IgD-negative memory B cell (primary cell): ENCODE measurements around the gene LRRC42. TPM values are rescaled to one million over a fixed set of nuclear protein-coding genes. Genes with fewer than 3 reads are reported as not detected.
"Not testable (repeated sequence)": the region's sequence is repeated elsewhere in the genome, so short reads cannot be mapped to it uniquely, and the experiment has no call there.

ENCODE experiments used
- H3K27ac Mint-ChIP-seq, 3 donors: one replicate each; pipeline ENCODE4 v1.8.0; 2020 to 2022; ENCODE audit warnings: mild to moderate bottlenecking in 3 of 3, mixed read lengths in 3 of 3, moderate library complexity in 1 of 3
- H3K27me3 Mint-ChIP-seq: one replicate; pipeline ENCODE4 v1.8.0; 2021; ENCODE audit warnings: mixed read lengths
- H3K36me3 Mint-ChIP-seq: one replicate; pipeline ENCODE4 v1.8.0; 2020; ENCODE audit warnings: mild to moderate bottlenecking, mixed read lengths
- H3K4me1 Mint-ChIP-seq, 3 donors: one replicate each; pipeline ENCODE4 v1.8.0; 2020 to 2022; ENCODE audit warnings: mixed read lengths in 3 of 3, mild to moderate bottlenecking in 1 of 3
- H3K4me3 Mint-ChIP-seq, 4 donors: one replicate each; pipeline ENCODE4 v1.8.0; 2020 to 2022; ENCODE audit warnings: mild to moderate bottlenecking in 4 of 4, mixed read lengths in 4 of 4, moderate library complexity in 3 of 4
- H3K9me3 Mint-ChIP-seq, 3 donors: one replicate each; pipeline ENCODE4 v1.8.0; 2020 to 2021; ENCODE audit warnings: mixed read lengths in 3 of 3, mild to moderate bottlenecking in 1 of 3
- polyA plus RNA-seq: library from polyadenylated mRNA; unstranded; fragments of 300-500 nt; fragmentation: Illumina TruSeq; gene quantifications from one replicate; pipeline ENCODE4 v1.2.3, GENCODE V29; 2021

The LRRC42 gene
- polyA plus RNA-seq, 1 donor from 2014 or later, result 10.4 TPM

- Mint-ChIP-seq H3K4me1 (peaks cover 0 to under 1% (median 0%) of the 10 kb centered on the region in 3 donors), H3K4me3 (no peak overlapping the region), H3K27ac (no peak overlapping the region), H3K36me3 (peaks cover 8% of the 10 kb centered on the region), H3K27me3 (no peaks in the 10 kb centered on the region), H3K9me3 (no peaks in the 10 kb centered on the region)
These were observed 25.6 kb downstream of the LRRC42 start for GRCh38 chr1:53971718-53972117.

GRCh38 chr1:53975861-53976260 is 29.7 kb downstream of the LRRC42 start:
- peaks cover 0 to 4% (median 3%) of the 10 kb centered on the region in 3 donors for H3K4me1 Mint-ChIP-seq
- H3K27ac Mint-ChIP-seq, result no peak overlapping the region
- no peak overlapping the region for H3K4me3 Mint-ChIP-seq
- H3K9me3 Mint-ChIP-seq, result no peaks in the 10 kb centered on the region
- no peaks in the 10 kb centered on the region for H3K36me3 Mint-ChIP-seq
- no peaks in the 10 kb centered on the region for H3K27me3 Mint-ChIP-seq

DNA sequence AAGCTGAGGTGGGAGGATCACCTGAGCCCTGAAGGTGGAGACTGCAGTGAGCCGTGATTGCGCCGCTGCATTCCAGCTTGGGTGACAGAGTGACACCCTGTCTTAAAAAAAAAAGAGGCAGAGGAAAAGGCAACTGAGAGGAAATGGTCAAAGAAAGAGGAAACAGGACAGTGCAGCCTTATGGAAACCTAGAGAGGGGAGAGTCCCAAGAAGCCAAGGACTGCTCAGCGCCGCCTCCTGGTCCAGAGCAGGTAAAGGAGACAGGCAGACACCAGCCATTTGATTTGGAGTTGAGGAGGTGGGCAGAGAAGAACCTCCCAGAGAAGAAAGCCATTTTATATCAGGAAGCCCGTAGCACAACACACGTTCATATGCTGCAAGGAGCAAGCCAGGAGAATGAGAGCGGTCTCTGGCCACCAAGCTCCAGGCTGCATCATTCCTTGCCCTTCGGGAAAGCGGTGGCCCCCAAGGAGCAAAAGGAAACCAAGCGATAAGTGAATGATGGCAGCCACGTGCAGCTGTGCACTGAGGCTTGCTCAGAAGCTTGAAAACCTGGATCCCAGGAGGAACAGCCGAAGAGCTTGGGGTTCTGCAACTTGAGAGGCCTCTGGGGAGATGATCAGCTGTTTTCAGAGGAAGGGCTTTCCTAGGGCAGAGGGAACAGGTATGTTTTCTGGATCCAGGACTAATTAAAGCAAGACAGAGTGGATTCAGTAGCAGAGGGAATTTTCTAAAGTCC is 33.7 kb downstream of the LRRC42 start:
- Mint-ChIP-seq H3K27ac (no peak overlapping the region), H3K4me1 (peaks cover 0 to 4% (median 3%) of the 10 kb centered on the region in 3 donors), H3K9me3 (no peaks in the 10 kb centered on the region), H3K4me3 (no peak overlapping the region), H3K27me3 (peaks cover 5% of the 10 kb centered on the region), H3K36me3 (no peaks in the 10 kb centered on the region)

DNA sequence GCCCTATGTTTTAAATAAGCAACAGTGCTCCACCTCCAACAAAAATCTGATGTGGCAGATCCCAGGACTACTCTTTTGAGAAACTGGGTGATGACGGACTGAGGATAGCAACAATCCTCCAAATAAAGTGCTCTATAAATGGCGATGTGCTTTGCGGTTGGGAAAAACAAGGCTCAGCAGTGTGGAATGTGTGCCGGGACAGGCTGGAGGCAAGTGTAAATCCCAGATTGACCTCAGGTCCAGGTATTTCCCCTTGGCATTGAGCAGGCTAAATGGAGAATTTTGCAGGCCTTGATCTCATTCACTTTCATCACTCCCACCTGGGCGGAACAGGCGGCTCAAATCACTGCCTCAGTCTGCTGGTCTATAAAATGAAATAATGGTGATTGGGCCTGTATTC is 35.1 kb downstream of the LRRC42 start:
- H3K4me3 Mint-ChIP-seq, result peak overlapping the region in 1 of 4 donors; percentile 37
- no peaks in the 10 kb centered on the region for H3K9me3 Mint-ChIP-seq
- peaks cover 5% of the 10 kb centered on the region for H3K27me3 Mint-ChIP-seq
- peaks cover 0 to 4% (median 3%) of the 10 kb centered on the region in 3 donors for H3K4me1 Mint-ChIP-seq
- no peak overlapping the region for H3K27ac Mint-ChIP-seq
- no peaks in the 10 kb centered on the region for H3K36me3 Mint-ChIP-seq

- H3K9me3 Mint-ChIP-seq, result no peaks in the 10 kb centered on the region
- H3K27me3 Mint-ChIP-seq, result peaks cover 5% of the 10 kb centered on the region
- no peak overlapping the region for H3K4me3 Mint-ChIP-seq
- H3K4me1 Mint-ChIP-seq, result peaks cover 0 to 3% (median 2%) of the 10 kb centered on the region in 3 donors
- peaks cover 2% of the 10 kb centered on the region for H3K36me3 Mint-ChIP-seq
- no peak overlapping the region for H3K27ac Mint-ChIP-seq
These were observed 36.0 kb downstream of the LRRC42 start for GRCh38 chr1:53982034-53982762.

- Mint-ChIP-seq H3K9me3 (no peaks in the 10 kb centered on the region), H3K4me3 (no peak overlapping the region), H3K27me3 (peaks cover 5% of the 10 kb centered on the region), H3K4me1 (peaks cover 0 to 3% (median 2%) of the 10 kb centered on the region in 3 donors), H3K27ac (no peak overlapping the region), H3K36me3 (peaks cover 2% of the 10 kb centered on the region)
These were observed 36.6 kb downstream of the LRRC42 start for GRCh38 chr1:53982763-53983104.

DNA sequence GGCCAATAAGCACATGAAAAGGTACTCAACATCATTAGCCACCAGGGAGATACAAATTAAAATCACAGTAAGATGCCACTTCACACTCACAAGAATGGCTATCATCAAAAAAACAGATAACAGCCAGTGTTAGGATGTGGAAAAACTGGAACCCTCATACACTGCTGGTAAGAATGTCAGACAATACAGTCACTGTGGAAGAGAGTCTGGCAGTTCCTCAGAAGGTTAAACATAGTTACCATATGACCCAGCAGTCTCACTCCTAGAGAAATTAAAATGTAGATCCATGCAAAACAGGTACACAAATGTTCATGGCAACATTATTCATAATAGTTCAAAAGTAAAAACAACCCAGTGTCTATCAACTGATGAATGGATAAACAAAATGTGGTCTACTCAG is 38.6 kb downstream of the LRRC42 start:
- no peak overlapping the region for H3K4me3 Mint-ChIP-seq
- no peaks in the 10 kb centered on the region for H3K4me1 Mint-ChIP-seq
- H3K27me3 Mint-ChIP-seq, result peaks cover 5% of the 10 kb centered on the region
- peaks cover 2% of the 10 kb centered on the region for H3K36me3 Mint-ChIP-seq
- no peaks in the 10 kb centered on the region for H3K9me3 Mint-ChIP-seq
- no peak overlapping the region for H3K27ac Mint-ChIP-seq

DNA sequence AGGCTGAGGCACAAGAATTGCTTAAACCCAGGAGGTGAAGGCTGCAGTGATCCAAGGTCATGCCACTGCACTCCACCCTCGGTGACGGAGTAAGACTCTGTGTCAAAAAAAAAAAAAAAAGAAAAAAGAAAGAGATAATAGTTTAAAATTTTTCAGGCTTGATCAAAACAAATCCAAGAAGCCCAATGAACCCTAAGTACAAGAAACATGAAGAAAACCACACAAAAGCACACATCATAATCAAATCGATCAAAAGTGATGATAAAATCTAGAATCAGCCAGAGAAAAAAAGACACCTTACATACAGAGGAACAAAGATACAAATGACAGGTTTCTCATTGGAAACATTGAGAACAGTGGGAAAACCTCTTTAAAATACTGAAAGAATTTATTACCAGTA is 40.3 kb downstream of the LRRC42 start:
- Mint-ChIP-seq H3K4me1 (no peaks in the 10 kb centered on the region), H3K36me3 (peaks cover 2% of the 10 kb centered on the region), H3K27ac (no peak overlapping the region), H3K27me3 (peaks cover 2% of the 10 kb centered on the region), H3K9me3 (peaks cover 0 to under 1% (median 0%) of the 10 kb centered on the region in 3 donors), H3K4me3 (no peak overlapping the region)

DNA sequence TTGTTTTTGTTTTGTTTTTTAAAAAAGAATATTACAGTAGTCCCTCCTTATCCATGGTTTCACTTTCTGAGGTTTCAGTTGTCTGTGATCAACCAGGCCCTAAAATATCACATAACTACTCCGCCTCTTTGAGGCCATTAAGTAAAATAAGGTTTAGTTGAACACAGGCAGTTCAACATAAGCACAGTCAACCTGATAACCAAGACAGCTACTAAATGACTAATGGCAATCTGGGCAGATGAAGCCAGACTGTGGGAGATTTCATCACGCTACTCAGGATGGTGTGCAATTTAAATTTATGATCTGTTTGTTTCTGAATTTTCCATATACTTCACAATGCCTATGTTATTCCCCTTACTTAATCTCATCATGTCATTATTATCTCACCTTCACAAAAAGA is 41.7 kb downstream of the LRRC42 start:
- no peak overlapping the region for H3K4me3 Mint-ChIP-seq
- no peak overlapping the region for H3K27ac Mint-ChIP-seq
- peaks cover 2% of the 10 kb centered on the region for H3K36me3 Mint-ChIP-seq
- H3K4me1 Mint-ChIP-seq, result no peaks in the 10 kb centered on the region
- peaks cover 0 to 3% (median 0%) of the 10 kb centered on the region in 3 donors for H3K9me3 Mint-ChIP-seq
- no peaks in the 10 kb centered on the region for H3K27me3 Mint-ChIP-seq

DNA sequence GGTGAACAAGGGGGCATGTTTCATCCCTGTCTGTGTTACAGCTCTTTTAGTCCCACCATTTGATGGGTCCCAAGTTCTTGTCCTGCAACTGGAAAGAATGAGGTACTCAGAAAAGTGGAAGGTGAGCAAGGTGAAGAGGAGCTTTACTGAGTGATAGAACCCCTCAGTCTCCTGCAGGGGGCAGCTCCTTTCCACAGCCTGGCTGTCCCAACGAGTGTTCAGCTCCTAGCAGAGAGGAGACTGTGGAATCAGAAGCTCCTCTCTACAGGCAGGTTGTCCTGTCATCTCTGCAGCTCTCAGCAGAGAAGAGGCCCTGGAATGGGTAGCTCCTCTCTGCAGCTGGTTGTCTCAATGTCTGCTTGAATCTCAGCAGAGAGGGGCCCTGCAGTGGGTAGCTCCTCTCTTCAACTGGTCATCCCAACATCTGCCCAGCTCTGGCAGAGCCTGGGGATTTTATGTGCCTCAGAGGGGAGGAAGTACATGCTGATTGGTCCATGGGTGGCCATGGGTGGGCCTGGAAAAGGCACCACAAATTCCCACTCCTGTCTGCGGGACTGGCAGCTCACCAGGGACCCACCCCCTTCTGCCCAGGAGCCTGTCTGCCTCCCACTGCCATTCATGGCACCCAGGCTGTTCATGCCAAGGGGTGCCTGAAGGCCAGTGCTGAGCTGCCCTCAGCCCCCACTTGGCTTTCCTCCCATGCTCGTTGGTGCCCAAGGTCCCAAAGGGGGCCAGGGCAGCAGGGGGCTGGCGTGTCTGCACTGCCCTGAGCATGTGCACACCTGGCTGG is 46.1 kb downstream of the LRRC42 start:
- H3K36me3 Mint-ChIP-seq, result no peaks in the 10 kb centered on the region
- peaks cover 7% of the 10 kb centered on the region for H3K27me3 Mint-ChIP-seq
- no peak overlapping the region for H3K27ac Mint-ChIP-seq
- no peak overlapping the region for H3K4me3 Mint-ChIP-seq
- H3K4me1 Mint-ChIP-seq, result no peaks in the 10 kb centered on the region
- peaks cover 0 to 3% (median 2%) of the 10 kb centered on the region in 3 donors for H3K9me3 Mint-ChIP-seq

GRCh38 chr1:53994516-53994915 is 48.4 kb downstream of the LRRC42 start:
- H3K4me1 Mint-ChIP-seq, H3K36me3 Mint-ChIP-seq, H3K9me3 Mint-ChIP-seq, H3K4me3 Mint-ChIP-seq, H3K27me3 Mint-ChIP-seq, H3K27ac Mint-ChIP-seq: not testable (repeated sequence)

DNA sequence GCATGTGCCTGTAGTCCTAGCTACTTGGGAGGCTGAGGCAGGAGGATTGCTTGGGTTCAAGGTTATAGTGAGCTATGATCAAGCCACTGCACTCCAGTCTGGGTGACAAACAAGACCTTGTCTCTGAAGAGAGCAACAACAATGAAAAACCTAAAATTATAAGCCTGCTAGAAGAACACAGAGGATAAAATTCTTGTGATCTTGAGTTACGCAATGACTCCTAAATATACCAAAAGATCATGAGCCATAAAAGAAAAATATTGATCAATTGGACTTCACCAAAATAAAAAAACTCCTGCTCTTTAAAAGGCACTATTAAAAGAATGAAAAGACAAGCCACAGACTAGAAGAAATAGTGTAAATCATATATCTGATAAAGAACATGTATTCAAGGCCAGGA is 49.5 kb downstream of the LRRC42 start:
- Mint-ChIP-seq H3K27me3 (peaks cover 7% of the 10 kb centered on the region), H3K4me1 (no peaks in the 10 kb centered on the region), H3K4me3 (no peak overlapping the region), H3K27ac (no peak overlapping the region), H3K9me3 (peaks cover 2 to 3% (median 2%) of the 10 kb centered on the region in 3 donors), H3K36me3 (no peaks in the 10 kb centered on the region)

DNA sequence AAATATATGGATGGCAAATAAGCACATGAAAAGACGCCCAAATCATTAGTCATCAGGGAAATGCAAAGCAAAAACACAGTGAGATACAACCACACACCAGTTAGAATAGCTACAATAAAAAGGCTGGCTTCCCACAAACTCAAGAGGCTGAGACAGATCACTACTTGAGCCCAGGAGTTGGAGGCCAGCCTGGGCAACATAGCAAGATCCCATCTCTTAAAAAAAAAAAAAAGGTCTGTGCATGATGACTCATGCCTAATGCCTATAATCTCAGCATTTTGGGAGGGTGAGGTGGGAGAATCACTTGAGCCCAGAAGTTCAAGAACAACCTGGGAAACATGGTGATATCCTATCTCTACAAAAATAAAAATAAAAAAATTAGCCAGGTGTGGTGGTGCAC is 52.1 kb downstream of the LRRC42 start:
- H3K36me3 Mint-ChIP-seq, result no peaks in the 10 kb centered on the region

GRCh38 chr1:53999920-54000319 is 53.8 kb downstream of the LRRC42 start:
- peaks cover 0 to 2% (median 2%) of the 10 kb centered on the region in 3 donors for H3K9me3 Mint-ChIP-seq
- H3K4me1 Mint-ChIP-seq, result no peaks in the 10 kb centered on the region

More for the DNA sequence above, 52.1 kb downstream of the LRRC42 start:
- no peak overlapping the region for H3K4me3 Mint-ChIP-seq
- no peaks in the 10 kb centered on the region for H3K4me1 Mint-ChIP-seq
- peaks cover 0 to 2% (median 2%) of the 10 kb centered on the region in 3 donors for H3K9me3 Mint-ChIP-seq
- H3K27me3 Mint-ChIP-seq, result peaks cover 7% of the 10 kb centered on the region
- H3K27ac Mint-ChIP-seq, result no peak overlapping the region

GRCh38 chr1:54001591-54001990 is 55.4 kb downstream of the LRRC42 start:
- H3K4me1 Mint-ChIP-seq, result no peaks in the 10 kb centered on the region
- H3K27ac Mint-ChIP-seq, result no peak overlapping the region
- H3K36me3 Mint-ChIP-seq, result peaks cover 2% of the 10 kb centered on the region
- no peak overlapping the region for H3K4me3 Mint-ChIP-seq
- no peaks in the 10 kb centered on the region for H3K27me3 Mint-ChIP-seq
- H3K9me3 Mint-ChIP-seq, result peaks cover 0 to 2% (median 0%) of the 10 kb centered on the region in 3 donors

More at GRCh38 chr1:53999920-54000319, 53.8 kb downstream of the LRRC42 start:
- H3K27ac Mint-ChIP-seq, result no peak overlapping the region
- H3K27me3 Mint-ChIP-seq, result peaks cover 7% of the 10 kb centered on the region
- H3K4me3 Mint-ChIP-seq, result no peak overlapping the region
- no peaks in the 10 kb centered on the region for H3K36me3 Mint-ChIP-seq
